GM18519 (cell line): ENCODE results near the gene TARS3.

Source experiments
- ATAC-seq: cut with Tn5 transposase; IDR thresholded peaks from one replicate; pipeline ENCODE4 v1.9.1; 2021; ENCODE audit warnings: mild to moderate bottlenecking, moderate library complexity; ENCODE audit not compliant: unreplicated experiment, low FRiP score

The TARS3 gene

GRCh38 chr15:101611007-101611406, 113.3 kb downstream of the TARS3 start:
- no peak for ATAC-seq

GRCh38 chr15:101610611-101611000, 113.7 kb downstream of the TARS3 start:
- no peak for ATAC-seq

GRCh38 chr15:101609742-101610610, 114.3 kb downstream of the TARS3 start:
- ATAC-seq, result no peak

DNA sequence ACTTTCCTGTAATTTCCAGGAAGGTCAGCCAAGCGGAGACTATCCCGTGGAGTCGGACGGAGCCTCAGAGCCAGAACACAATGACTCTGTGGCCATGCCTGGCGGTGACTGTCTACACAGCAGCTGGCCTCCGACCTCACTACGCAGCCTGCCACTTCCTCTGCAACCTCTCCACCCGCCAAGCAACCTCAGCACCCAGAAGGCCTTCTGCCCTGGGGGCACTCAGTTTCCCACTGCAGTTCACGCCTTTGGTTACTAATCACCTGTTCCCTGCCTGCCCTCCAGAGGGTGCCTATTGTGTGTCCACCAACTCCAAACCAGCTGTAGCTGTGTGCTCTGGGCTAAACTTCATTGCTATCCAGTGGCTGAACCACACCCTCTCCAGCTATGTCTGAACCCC, 116.1 kb downstream of the TARS3 start:
- no peak for ATAC-seq

- ATAC-seq, result no peak
These were observed 117.2 kb downstream of the TARS3 start for GRCh38 chr15:101607108-101607507.

DNA sequence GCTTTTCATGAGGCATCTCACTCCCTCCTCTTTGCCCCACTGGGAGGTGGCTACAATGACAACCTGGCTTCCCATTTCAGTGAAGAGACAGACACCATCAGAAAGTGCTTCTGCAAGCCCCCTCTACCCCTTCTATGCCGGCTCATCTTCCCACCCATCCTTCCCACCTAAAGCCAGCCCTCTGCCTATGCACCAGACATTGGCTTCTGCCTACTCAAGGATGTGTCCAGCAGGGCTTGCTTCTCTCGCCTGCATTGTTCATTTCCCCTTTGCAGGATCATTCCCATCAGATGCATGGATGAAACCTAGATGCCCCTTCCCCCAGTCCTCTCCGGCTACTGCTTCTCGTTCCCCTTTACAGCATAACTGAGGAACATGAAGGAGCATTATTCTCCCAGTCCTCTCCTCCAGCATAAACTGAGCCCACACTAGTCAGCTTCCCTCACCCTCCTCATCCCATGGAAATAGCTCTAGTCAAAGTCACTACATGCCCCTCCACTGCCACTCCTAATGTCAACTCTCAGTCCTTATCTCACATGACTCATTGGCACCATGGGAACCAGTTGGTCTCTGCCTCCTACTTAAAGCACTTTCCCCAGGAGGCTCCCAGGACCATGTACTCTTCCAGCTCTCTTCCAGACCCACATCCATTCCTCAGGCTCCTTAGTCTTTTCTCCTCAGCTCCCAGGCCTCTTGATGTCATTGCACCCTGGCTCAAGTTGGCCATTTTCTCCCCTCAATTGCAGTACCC, 120.0 kb downstream of the TARS3 start:
- no peak for ATAC-seq
